ENCODE results near the gene CCDC17. TPM values are rescaled to one million over a fixed set of nuclear protein-coding genes. Genes with fewer than 3 reads are reported as not detected.
A peak's percentile ranks its signal among the peaks of the same experiment; 100 is the strongest.

The CCDC17 gene
- total RNA-seq, 1 experiment from 2014 or later = 1.9 TPM

DNA sequence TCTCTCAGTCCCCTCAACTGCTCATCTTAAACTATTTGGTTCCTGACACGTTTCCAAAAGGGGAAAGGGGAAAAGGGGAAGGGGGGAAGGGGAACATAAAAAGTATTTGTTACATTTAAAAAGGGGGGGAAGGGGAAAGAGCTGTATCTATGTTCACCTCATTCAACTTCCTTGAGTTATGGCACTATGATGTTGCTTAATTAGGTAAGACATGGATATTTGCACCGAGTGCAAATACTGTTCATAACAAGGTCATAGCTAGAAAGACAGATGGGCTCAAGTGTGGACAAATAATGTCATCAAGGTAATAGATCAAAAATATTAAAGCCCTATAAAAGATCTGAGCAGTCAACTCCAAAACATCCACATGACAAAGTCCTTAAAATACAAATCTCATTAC, 36.5 kb upstream of the CCDC17 start:
- H3K4ac ChIP-seq (ENCODE audit: low read depth, low read length) = no peak overlapping the region
- H3K4me2 ChIP-seq (ENCODE audit: insufficient read depth, insufficient read length, low read length) = no peak overlapping the region
- TF ChIP-seq, protein P1, sequence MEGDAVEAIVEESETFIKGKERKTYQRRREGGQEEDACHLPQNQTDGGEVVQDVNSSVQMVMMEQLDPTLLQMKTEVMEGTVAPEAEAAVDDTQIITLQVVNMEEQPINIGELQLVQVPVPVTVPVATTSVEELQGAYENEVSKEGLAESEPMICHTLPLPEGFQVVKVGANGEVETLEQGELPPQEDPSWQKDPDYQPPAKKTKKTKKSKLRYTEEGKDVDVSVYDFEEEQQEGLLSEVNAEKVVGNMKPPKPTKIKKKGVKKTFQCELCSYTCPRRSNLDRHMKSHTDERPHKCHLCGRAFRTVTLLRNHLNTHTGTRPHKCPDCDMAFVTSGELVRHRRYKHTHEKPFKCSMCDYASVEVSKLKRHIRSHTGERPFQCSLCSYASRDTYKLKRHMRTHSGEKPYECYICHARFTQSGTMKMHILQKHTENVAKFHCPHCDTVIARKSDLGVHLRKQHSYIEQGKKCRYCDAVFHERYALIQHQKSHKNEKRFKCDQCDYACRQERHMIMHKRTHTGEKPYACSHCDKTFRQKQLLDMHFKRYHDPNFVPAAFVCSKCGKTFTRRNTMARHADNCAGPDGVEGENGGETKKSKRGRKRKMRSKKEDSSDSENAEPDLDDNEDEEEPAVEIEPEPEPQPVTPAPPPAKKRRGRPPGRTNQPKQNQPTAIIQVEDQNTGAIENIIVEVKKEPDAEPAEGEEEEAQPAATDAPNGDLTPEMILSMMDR (conservative IDR thresholded peaks at IDR 0.05) = no peak
- H3K27me3 Mint-ChIP-seq (ENCODE audit: low read depth) = no peaks in the 10 kb centered on the region; the same call in 1 of the 2 replicates
- no peak overlapping the region for H3K14ac ChIP-seq (ENCODE audit: insufficient read depth, low read length)
- H3K18ac ChIP-seq (ENCODE audit: insufficient read length, low read depth, low read length) = no peak overlapping the region
- H3K9me3 Mint-ChIP-seq = 0 out of 5 replicates have a peak, but pooled peaks cover 0 to 3% of the 10 kb centered on the region in 2 experiments
- no peaks in the 10 kb centered on the region for H4K20me1 ChIP-seq (ENCODE audit: control insufficient read depth, insufficient read depth, insufficient read length)
- H4K91ac ChIP-seq (ENCODE audit: insufficient read length, low read depth, low read length) = no peak overlapping the region
- no peak overlapping the region for H3K4me3 Mint-ChIP-seq
- no peaks in the 10 kb centered on the region for H3K4me1 ChIP-seq (ENCODE audit: insufficient read depth, low read length)
- no peak overlapping the region for H2AFZ ChIP-seq (ENCODE audit: low read length)
- no peaks in the 10 kb centered on the region for H3K27me3 ChIP-seq (ENCODE audit: insufficient read depth, low read length)
- H3K56ac ChIP-seq (ENCODE audit: insufficient read length, low read depth, low read length) = no peak overlapping the region
- H2BK120ac ChIP-seq (ENCODE audit: low read depth, low read length, poor library complexity, severe bottlenecking) = no peak overlapping the region
- no peak overlapping the region for H4K5ac ChIP-seq (ENCODE audit: insufficient read length, low read depth, low read length)
- no CpG with 5 or more reads among the region's 2 CpGs for WGBS (ENCODE audit: extremely low coverage, insufficient read length, low lambda C conversion rate)
- H3K9ac ChIP-seq (ENCODE audit: extremely low read depth, insufficient read length, low read length) = no peak overlapping the region
- no peak overlapping the region for H3T11ph ChIP-seq (ENCODE audit: low read length)
- peaks cover 13% of the 10 kb centered on the region; the same call in 1 of the 2 replicates for H3K79me2 ChIP-seq (ENCODE audit: insufficient read depth, low read length)
- no peak for DNase-seq
- H3K36me3 Mint-ChIP-seq (ENCODE audit: insufficient read depth in 1 of 3, low read depth in 3 of 3) = peaks cover 42 to 63% (median 63%) of the 10 kb centered on the region in 3 experiments
- H2BK5ac ChIP-seq (ENCODE audit: insufficient read length, low read length) = no peak overlapping the region
- H2BK20ac ChIP-seq (ENCODE audit: low read depth, low read length, poor library complexity, severe bottlenecking) = no peak overlapping the region
- no peak overlapping the region for H4K8ac ChIP-seq (replicated peaks; ENCODE audit: insufficient read length, low read depth, low read length)
- H3K27ac Mint-ChIP-seq = peak overlapping the region in 1 of 3 experiments; percentile 67; a peak in 2 of 7 replicates
- H3K9me3 ChIP-seq (ENCODE audit: control insufficient read depth, low read depth, low read length) = no peaks in the 10 kb centered on the region
- H2BK15ac ChIP-seq (ENCODE audit: low read depth, low read length) = no peak overlapping the region
- no peak overlapping the region for H2AK5ac ChIP-seq (ENCODE audit: insufficient read length, low read length)
- no peaks in the 10 kb centered on the region for H3K23me2 ChIP-seq (ENCODE audit: insufficient read length, low read depth, low read length, poor library complexity, severe bottlenecking)
- no peak overlapping the region for H2BK12ac ChIP-seq (ENCODE audit: insufficient read length, low read depth, low read length)
- H3K4me1 Mint-ChIP-seq = peaks cover 5 to 7% of the 10 kb centered on the region in 2 experiments; a peak in 3 of 4 replicates
- H3K79me1 ChIP-seq (ENCODE audit: insufficient read depth, low read depth, low read length, poor library complexity, severe bottlenecking) = peaks cover 9% of the 10 kb centered on the region
- H3K23ac ChIP-seq (ENCODE audit: insufficient read length, low read depth, low read length) = no peak overlapping the region
- H3K27ac ChIP-seq (ENCODE audit: insufficient read length, low read depth, low read length) = no peak overlapping the region

Measured in H9 (cell line).